Kidney (tissue), 14 donors: ENCODE results near the gene LMOD2. TPM values are rescaled to one million over a fixed set of nuclear protein-coding genes. Genes with fewer than 3 reads are reported as not detected.

ENCODE experiments used
- DNase-seq, 5 donors: peaks; one replicate each; pipeline ENCODE4 v3.0.0-alpha.2; 2013 to 2020
- FAIRE-seq: peaks from 2 replicates; lab custom pipeline; 2012; peaks lifted over from hg19 to GRCh38; lab: Jason Lieb, UNC
- H3K27ac ChIP-seq, 2 donors: one replicate each; pipeline ENCODE4 v1.7.0; 2013; ENCODE audit warnings: low read depth in 2 of 2, low read length in 2 of 2, inconsistent platforms in 1 of 2
- H3K27me3 ChIP-seq: one replicate; pipeline ENCODE4 v1.7.1; 2013; ENCODE audit warnings: low read length, inconsistent platforms; ENCODE audit not compliant: control insufficient read depth, insufficient read depth
- H3K36me3 ChIP-seq, 3 donors: one replicate each; pipeline versions ENCODE4 v1.7.0 to v1.7.1; 2013; ENCODE audit warnings: low read length in 3 of 3, control low read depth in 1 of 3, inconsistent platforms in 1 of 3; ENCODE audit not compliant: insufficient read depth in 3 of 3, control insufficient read depth in 2 of 3
- H3K4me1 ChIP-seq, 3 donors: one replicate each; pipeline versions ENCODE4 v1.7.0 to v1.7.1; 2013; ENCODE audit warnings: low read length in 3 of 3, inconsistent platforms in 1 of 3, low read depth in 1 of 3; ENCODE audit not compliant: control insufficient read depth in 2 of 3, insufficient read depth in 2 of 3
- H3K4me3 ChIP-seq, 3 donors: one replicate each; pipeline versions ENCODE4 v1.7.0 to v1.8.1; 2013; ENCODE audit warnings: low read length in 3 of 3, control low read depth in 1 of 3, inconsistent platforms in 1 of 3
- H3K9ac ChIP-seq, 3 donors: one replicate each; pipeline versions ENCODE4 v1.7.0 to v1.7.1; 2013; ENCODE audit warnings: low read length in 3 of 3, control low read depth in 1 of 3, inconsistent platforms in 1 of 3
- H3K9me3 ChIP-seq, 3 donors: one replicate each; pipeline versions ENCODE4 v1.7.0 to v1.7.1; 2013; ENCODE audit warnings: low read length in 3 of 3, control low read depth in 1 of 3, inconsistent platforms in 1 of 3; ENCODE audit not compliant: control insufficient read depth in 2 of 3, insufficient read depth in 1 of 3
- CTCF ChIP-seq: IDR thresholded peaks from 3 replicates; pipeline ENCODE4 v1.5.1; 2012; ENCODE audit warnings: mild to moderate bottlenecking, moderate library complexity, borderline replicate concordance; ENCODE audit not compliant: insufficient read depth; ENCODE audit errors: extremely low read depth
- intact Hi-C: fragments of 100-400 bp; cut with DNase I; formaldehyde crosslinking; loops from one replicate; pipeline ENCODE4 v1.11.1; 2022
- polyA plus RNA-seq: library from polyadenylated mRNA; stranded (reverse); fragments of 350-450 nt; fragmentation: Illumina TruSeq; extraction: RNeasy Lipid Tissue Mini Kit (QIAGEN cat#74804); gene quantifications from one replicate; pipeline ENCODE4 v1.2.3, GENCODE V29; 2014; ENCODE audit warnings: low read depth, low replicate concordance; ENCODE audit not compliant: insufficient read depth
- total RNA-seq: library from RNA; stranded (reverse); fragmentation: NEBNext Ultra II Directional; extraction: Animal tissue kit (Norgen Biotek cat#: 25700); gene quantifications from one replicate; pipeline ENCODE4 v1.2.1, GENCODE V29; 2021
- donor health status: control.
- donor health status: control.
- donor health status: control.
- donor health status: control.
- donor health status: control.
- donor health status: DM: yes; HTN: yes; CAD: no.
- donor health status: Normal renal cell carcinoma (clear cell type).

The LMOD2 gene
- total and polyA plus RNA-seq, 2 donors from 2014 or later = not detected

DNA sequence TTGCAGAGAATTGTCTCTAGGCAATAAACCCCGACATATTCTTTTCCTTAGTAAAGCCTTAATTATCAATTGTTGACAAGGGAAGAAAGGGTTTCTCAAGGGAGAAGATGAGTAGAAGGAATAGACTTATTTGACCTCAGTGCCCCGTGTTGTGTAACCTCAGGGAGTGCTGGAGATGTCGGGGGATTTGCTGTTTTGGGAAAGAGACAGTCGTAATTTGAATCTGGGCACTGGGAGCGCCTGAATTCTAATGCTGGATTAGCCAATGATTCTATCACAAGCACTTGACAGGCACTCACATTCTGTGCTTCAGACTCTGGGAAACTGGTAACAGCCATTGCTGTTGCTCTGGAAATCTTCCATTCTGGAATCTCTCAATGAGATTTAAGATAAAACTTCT lies 13.8 kb upstream of the LMOD2 start:
- Histone ChIP-seq H3K9ac (no peak overlapping the region), H3K27ac (no peak overlapping the region), H3K9me3 (no peaks in the 10 kb centered on the region), H3K27me3 (no peaks in the 10 kb centered on the region), H3K4me3 (no peak overlapping the region), H3K4me1 (peaks cover 0 to 2% (median 0%) of the 10 kb centered on the region in 3 donors), H3K36me3 (no peaks in the 10 kb centered on the region)
- no peak for FAIRE-seq
- TF ChIP-seq CTCF = no peak
- DNase-seq = no peak
- intact Hi-C loops = no loop called here

GRCh38 chr7:123643495-123644441 lies 11.9 kb upstream of the LMOD2 start:
- no peak for TF ChIP-seq CTCF
- FAIRE-seq = no peak
- intact Hi-C loops = no loop called here
- Histone ChIP-seq H3K9me3 (no peaks in the 10 kb centered on the region), H3K9ac (no peak overlapping the region), H3K36me3 (no peaks in the 10 kb centered on the region), H3K27me3 (no peaks in the 10 kb centered on the region), H3K4me1 (peaks cover 0 to 2% (median 0%) of the 10 kb centered on the region in 3 donors), H3K27ac (no peak overlapping the region), H3K4me3 (no peak overlapping the region)
- DNase-seq = peak in 4 of 5 donors; percentile 45 to 76 (median 62)

GRCh38 chr7:123645516-123645915 lies 10.2 kb upstream of the LMOD2 start:
- TF ChIP-seq CTCF = no peak
- DNase-seq = no peak
- Histone ChIP-seq H3K4me3 (no peak overlapping the region), H3K27ac (no peak overlapping the region), H3K27me3 (no peaks in the 10 kb centered on the region), H3K9ac (no peak overlapping the region), H3K36me3 (no peaks in the 10 kb centered on the region), H3K4me1 (peaks cover 0 to 2% (median 0%) of the 10 kb centered on the region in 3 donors), H3K9me3 (no peaks in the 10 kb centered on the region)
- no peak for FAIRE-seq
- intact Hi-C loops = no loop called here
